HG03378 (cell line): ENCODE results near the gene SARNP.
A peak's percentile ranks its signal among the peaks of the same experiment; 100 is the strongest.
"Not testable (repeated sequence)": the region's sequence is repeated elsewhere in the genome, so short reads cannot be mapped to it uniquely, and the experiment has no call there.

Experiments
- ATAC-seq: cut with Tn5 transposase; IDR thresholded peaks from one replicate; pipeline ENCODE4 v1.9.1; 2021; ENCODE audit warnings: mild to moderate bottlenecking, moderate library complexity; ENCODE audit not compliant: unreplicated experiment

Gene SARNP

GRCh38 chr12:55839345-55840140 lies 22.0 kb upstream of the SARNP start:
- no peak for ATAC-seq

GRCh38 chr12:55838361-55838760 lies 20.8 kb upstream of the SARNP start:
- no peak for ATAC-seq

GRCh38 chr12:55834400-55834799 lies 16.9 kb upstream of the SARNP start:
- ATAC-seq: not testable (repeated sequence)

- ATAC-seq: no peak
Observed at GRCh38 chr12:55833056-55833455, 15.5 kb upstream of the SARNP start.

GRCh38 chr12:55831447-55831815 lies 13.9 kb upstream of the SARNP start:
- ATAC-seq: no peak

GRCh38 chr12:55830601-55831446 lies 13.3 kb upstream of the SARNP start:
- no peak for ATAC-seq

GRCh38 chr12:55829967-55830600 lies 12.6 kb upstream of the SARNP start:
- no peak for ATAC-seq

- ATAC-seq: no peak
Observed at GRCh38 chr12:55828357-55828756, 10.8 kb upstream of the SARNP start.

- ATAC-seq: no peak
Observed at GRCh38 chr12:55827806-55828205, 10.3 kb upstream of the SARNP start.

- no peak for ATAC-seq
Observed at GRCh38 chr12:55824726-55825125, 7.2 kb upstream of the SARNP start.

GRCh38 chr12:55823419-55823818 lies 5.9 kb upstream of the SARNP start:
- ATAC-seq: no peak

GRCh38 chr12:55822228-55822627 lies 4.7 kb upstream of the SARNP start:
- no peak for ATAC-seq

- no peak for ATAC-seq
Observed at GRCh38 chr12:55820679-55821078, 3.2 kb upstream of the SARNP start.

- ATAC-seq: no peak
Observed at GRCh38 chr12:55818886-55819285, 1.4 kb upstream of the SARNP start.

- peak; percentile 0 for ATAC-seq
Observed at GRCh38 chr12:55818140-55818728, 710 bp upstream of the SARNP start.

GRCh38 chr12:55816881-55817344 lies 611 bp downstream of the SARNP start:
- no peak for ATAC-seq

- no peak for ATAC-seq
Observed at GRCh38 chr12:55815473-55815872, 2.1 kb downstream of the SARNP start.

- ATAC-seq: no peak
Observed at GRCh38 chr12:55814257-55814656, 3.3 kb downstream of the SARNP start.

- ATAC-seq: no peak
Observed at GRCh38 chr12:55812088-55812487, 5.4 kb downstream of the SARNP start.

GRCh38 chr12:55809274-55809673 lies 8.2 kb downstream of the SARNP start:
- no peak for ATAC-seq

GRCh38 chr12:55806982-55807381 lies 10.5 kb downstream of the SARNP start:
- no peak for ATAC-seq
